Measurements from ENCODE around the gene TSPAN9. TPM values are rescaled to one million over a fixed set of nuclear protein-coding genes. Genes with fewer than 3 reads are reported as not detected.
A peak's percentile ranks its signal among the peaks of the same experiment; 100 is the strongest.

TSPAN9 gene
- total RNA-seq, 1 donor from 2014 or later = 0.48 TPM

GRCh38 chr12:3071710-3072109 lies 5.5 kb upstream of the TSPAN9 start:
- intact Hi-C loops (cut with micrococcal nuclease) = loop anchor here (5.0 kb wide), 1 partner anchor 131 kb away; no protein-coding TSS in a partner anchor

GRCh38 chr12:3073438-3074250 lies 3.5 kb upstream of the TSPAN9 start:
- H3K36me3 Mint-ChIP-seq (ENCODE audit: low read depth) = no peaks in the 10 kb centered on the region
- no peaks in the 10 kb centered on the region for H3K9me3 Mint-ChIP-seq
- peak; percentile 72 for DNase-seq (ENCODE audit: low spot score)
- H3K27me3 Mint-ChIP-seq (ENCODE audit: low read depth) = peaks cover 19% of the 10 kb centered on the region
- H3K4me3 Mint-ChIP-seq (ENCODE audit: low read depth) = no peak overlapping the region
- H3K27ac Mint-ChIP-seq = no peak overlapping the region
- intact Hi-C loops (cut with micrococcal nuclease) = loop anchor here (1.0 to 5.0 kb wide), 2 partner anchors 129 to 202 kb away; no protein-coding TSS in a partner anchor
- peaks cover 3% of the 10 kb centered on the region for H3K4me1 Mint-ChIP-seq (ENCODE audit: low read depth)

More at GRCh38 chr12:3071710-3072109, 5.5 kb upstream of the TSPAN9 start:
- no peak overlapping the region for H3K27ac Mint-ChIP-seq
- H3K27me3 Mint-ChIP-seq (ENCODE audit: low read depth) = peaks cover 15% of the 10 kb centered on the region
- no peaks in the 10 kb centered on the region for H3K36me3 Mint-ChIP-seq (ENCODE audit: low read depth)
- no peak for DNase-seq (ENCODE audit: low spot score)
- H3K4me3 Mint-ChIP-seq (ENCODE audit: low read depth) = no peak overlapping the region
- no peaks in the 10 kb centered on the region for H3K4me1 Mint-ChIP-seq (ENCODE audit: low read depth)
- H3K9me3 Mint-ChIP-seq = no peaks in the 10 kb centered on the region

- no peak for DNase-seq (ENCODE audit: low spot score)
- H3K27me3 Mint-ChIP-seq (ENCODE audit: low read depth) = peaks cover 17% of the 10 kb centered on the region
- intact Hi-C loops (cut with micrococcal nuclease) = no loop called here
- H3K4me3 Mint-ChIP-seq (ENCODE audit: low read depth) = peak overlapping the region; percentile 70
- peaks cover 3% of the 10 kb centered on the region for H3K4me1 Mint-ChIP-seq (ENCODE audit: low read depth)
- H3K9me3 Mint-ChIP-seq = no peaks in the 10 kb centered on the region
- H3K36me3 Mint-ChIP-seq (ENCODE audit: low read depth) = no peaks in the 10 kb centered on the region
- no peak overlapping the region for H3K27ac Mint-ChIP-seq
These were observed 1.9 kb upstream of the TSPAN9 start for GRCh38 chr12:3075315-3075714.

- Mint-ChIP-seq H3K27ac (no peak overlapping the region), H3K4me3 (ENCODE audit: low read depth) (peak overlapping the region; percentile 61), H3K36me3 (ENCODE audit: low read depth) (no peaks in the 10 kb centered on the region), H3K9me3 (no peaks in the 10 kb centered on the region), H3K27me3 (ENCODE audit: low read depth) (peaks cover 17% of the 10 kb centered on the region), H3K4me1 (ENCODE audit: low read depth) (peaks cover 3% of the 10 kb centered on the region)
- no peak for DNase-seq (ENCODE audit: low spot score)
- intact Hi-C loops (cut with micrococcal nuclease) = no loop called here
These were observed 448 bp downstream of the TSPAN9 start for GRCh38 chr12:3077572-3078081.

GRCh38 chr12:3078086-3078820 lies 1.1 kb downstream of the TSPAN9 start:
- H3K36me3 Mint-ChIP-seq (ENCODE audit: low read depth) = no peaks in the 10 kb centered on the region
- H3K9me3 Mint-ChIP-seq = no peaks in the 10 kb centered on the region
- DNase-seq (ENCODE audit: low spot score) = no peak
- intact Hi-C loops (cut with micrococcal nuclease) = no loop called here
- H3K4me1 Mint-ChIP-seq (ENCODE audit: low read depth) = peaks cover 3% of the 10 kb centered on the region
- H3K4me3 Mint-ChIP-seq (ENCODE audit: low read depth) = peak overlapping the region; percentile 61
- peaks cover 17% of the 10 kb centered on the region for H3K27me3 Mint-ChIP-seq (ENCODE audit: low read depth)
- no peak overlapping the region for H3K27ac Mint-ChIP-seq

- peaks cover 10% of the 10 kb centered on the region for H3K27me3 Mint-ChIP-seq (ENCODE audit: low read depth)
These were observed 3.9 kb downstream of the TSPAN9 start for GRCh38 chr12:3081091-3081490.

GRCh38 chr12:3081886-3082285 lies 4.7 kb downstream of the TSPAN9 start:
- Mint-ChIP-seq H3K27me3 (ENCODE audit: low read depth) (peaks cover 10% of the 10 kb centered on the region), H3K36me3 (ENCODE audit: low read depth) (no peaks in the 10 kb centered on the region), H3K9me3 (no peaks in the 10 kb centered on the region), H3K4me3 (ENCODE audit: low read depth) (no peak overlapping the region), H3K4me1 (ENCODE audit: low read depth) (peaks cover 3% of the 10 kb centered on the region), H3K27ac (no peak overlapping the region)
- DNase-seq (ENCODE audit: low spot score) = no peak
- intact Hi-C loops (cut with micrococcal nuclease) = no loop called here

More at GRCh38 chr12:3081091-3081490, 3.9 kb downstream of the TSPAN9 start:
- intact Hi-C loops (cut with micrococcal nuclease) = no loop called here
- no peak for DNase-seq (ENCODE audit: low spot score)
- no peak overlapping the region for H3K27ac Mint-ChIP-seq
- H3K9me3 Mint-ChIP-seq = no peaks in the 10 kb centered on the region
- H3K4me1 Mint-ChIP-seq (ENCODE audit: low read depth) = peaks cover 3% of the 10 kb centered on the region
- no peaks in the 10 kb centered on the region for H3K36me3 Mint-ChIP-seq (ENCODE audit: low read depth)
- no peak overlapping the region for H3K4me3 Mint-ChIP-seq (ENCODE audit: low read depth)

- DNase-seq (ENCODE audit: low spot score) = no peak
- H3K36me3 Mint-ChIP-seq (ENCODE audit: low read depth) = no peaks in the 10 kb centered on the region
- H3K4me3 Mint-ChIP-seq (ENCODE audit: low read depth) = no peak overlapping the region
These were observed 6.2 kb downstream of the TSPAN9 start for GRCh38 chr12:3083241-3083920.

GRCh38 chr12:3083921-3084347 lies 6.8 kb downstream of the TSPAN9 start:
- H3K4me3 Mint-ChIP-seq (ENCODE audit: low read depth) = no peak overlapping the region
- H3K9me3 Mint-ChIP-seq = no peaks in the 10 kb centered on the region
- no peaks in the 10 kb centered on the region for H3K36me3 Mint-ChIP-seq (ENCODE audit: low read depth)
- no peak for DNase-seq (ENCODE audit: low spot score)
- no peak overlapping the region for H3K27ac Mint-ChIP-seq
- H3K4me1 Mint-ChIP-seq (ENCODE audit: low read depth) = no peaks in the 10 kb centered on the region
- intact Hi-C loops (cut with micrococcal nuclease) = no loop called here
- H3K27me3 Mint-ChIP-seq (ENCODE audit: low read depth) = peaks cover 3% of the 10 kb centered on the region

More at GRCh38 chr12:3083241-3083920, 6.2 kb downstream of the TSPAN9 start:
- Mint-ChIP-seq H3K27me3 (ENCODE audit: low read depth) (peaks cover 5% of the 10 kb centered on the region), H3K4me1 (ENCODE audit: low read depth) (no peaks in the 10 kb centered on the region), H3K27ac (no peak overlapping the region), H3K9me3 (no peaks in the 10 kb centered on the region)
- intact Hi-C loops (cut with micrococcal nuclease) = no loop called here

GRCh38 chr12:3084742-3085141 lies 7.6 kb downstream of the TSPAN9 start:
- DNase-seq (ENCODE audit: low spot score) = no peak
- Mint-ChIP-seq H3K4me3 (ENCODE audit: low read depth) (no peak overlapping the region), H3K27me3 (ENCODE audit: low read depth) (peaks cover 3% of the 10 kb centered on the region), H3K4me1 (ENCODE audit: low read depth) (no peaks in the 10 kb centered on the region), H3K27ac (no peak overlapping the region), H3K9me3 (no peaks in the 10 kb centered on the region), H3K36me3 (ENCODE audit: low read depth) (no peaks in the 10 kb centered on the region)
- intact Hi-C loops (cut with micrococcal nuclease) = no loop called here

- Mint-ChIP-seq H3K4me1 (ENCODE audit: low read depth) (no peaks in the 10 kb centered on the region), H3K27me3 (ENCODE audit: low read depth) (peaks cover 2% of the 10 kb centered on the region), H3K4me3 (ENCODE audit: low read depth) (no peak overlapping the region), H3K36me3 (ENCODE audit: low read depth) (no peaks in the 10 kb centered on the region), H3K9me3 (no peaks in the 10 kb centered on the region), H3K27ac (no peak overlapping the region)
- intact Hi-C loops (cut with micrococcal nuclease) = no loop called here
- no peak for DNase-seq (ENCODE audit: low spot score)
These were observed 8.4 kb downstream of the TSPAN9 start for GRCh38 chr12:3085341-3086139.

- H3K36me3 Mint-ChIP-seq (ENCODE audit: low read depth) = no peaks in the 10 kb centered on the region
- H3K9me3 Mint-ChIP-seq = no peaks in the 10 kb centered on the region
- H3K27ac Mint-ChIP-seq = no peak overlapping the region
- H3K4me3 Mint-ChIP-seq (ENCODE audit: low read depth) = no peak overlapping the region
- no peak for DNase-seq (ENCODE audit: low spot score)
- intact Hi-C loops (cut with micrococcal nuclease) = no loop called here
- no peaks in the 10 kb centered on the region for H3K4me1 Mint-ChIP-seq (ENCODE audit: low read depth)
- peaks cover 2% of the 10 kb centered on the region for H3K27me3 Mint-ChIP-seq (ENCODE audit: low read depth)
These were observed 9.0 kb downstream of the TSPAN9 start for GRCh38 chr12:3086211-3086610.
